GM12878 (cell line): ENCODE measurements around the gene MACROD2. TPM values are rescaled to one million over a fixed set of nuclear protein-coding genes. Genes with fewer than 3 reads are reported as not detected.

Experiments used
- ATAC-seq: fragments of 200-7000 bp; cut with Tn5 transposase; 3 replicates; pipeline ENCODE4 v1.9.1; 2020; ENCODE audit warnings: mild to moderate bottlenecking, moderate library complexity
- BruUV-seq: library from RNA; stranded (reverse); fragments of 400-500 nt; replicated peaks from 2 replicates; lab custom pipeline; 2021; lab: Mats Ljungman, UMichigan
- CTCF ChIA-PET: fragments of 300-600 bp; sonication (Branson Sonifier 250); formaldehyde crosslinking; extraction: SDS; loops from one replicate; lab custom pipeline; 2021; ENCODE audit warnings: inconsistent platforms; lab: Yijun Ruan, JAX
- POLR2A ChIA-PET: fragments of 350-600 bp; formaldehyde crosslinking; extraction: SDS; loops from one replicate; lab custom pipeline; 2021; ENCODE audit warnings: inconsistent platforms; lab: Charles Lee
- RAD21 ChIA-PET: fragments of 300-600 bp; sonication (Branson Sonifier 250); formaldehyde crosslinking; loops from one replicate; lab custom pipeline; 2023; ENCODE audit warnings: antibody characterized with exemption; ENCODE audit not compliant: unreplicated experiment; lab: Charles Lee
- SMC1A ChIA-PET: fragments of 300-600 bp; sonication (Branson Sonifier 250); formaldehyde crosslinking; loops from one replicate; lab custom pipeline; 2023; ENCODE audit not compliant: unreplicated experiment, uncharacterized antibody; lab: Charles Lee
- DNase-seq: peaks from one replicate; pipeline ENCODE4 v3.0.0-alpha.2; 2011; ENCODE audit warnings: low read depth, low spot score
- FAIRE-seq: peaks from 3 replicates; lab custom pipeline; 2011; peaks lifted over from hg19 to GRCh38; lab: Jason Lieb, UNC
- H2AFZ ChIP-seq: 2 replicates; pipeline ENCODE4 v1.6.0; 2011; ENCODE audit warnings: low read depth, low read length, control low read depth; ENCODE audit not compliant: control insufficient read depth
- H3K27ac ChIP-seq: 2 replicates; pipeline ENCODE4 v1.5.1; 2011; ENCODE audit warnings: control low read depth; ENCODE audit not compliant: control insufficient read depth, insufficient read depth
- H3K27me3 ChIP-seq, 2 experiments: replicated peaks in 1 of 2; 2 replicates each; pipeline versions ENCODE4 v1.6.0 to v1.6.1; 2011; ENCODE audit warnings: low read length in 1 of 2; ENCODE audit not compliant: control insufficient read depth in 2 of 2, insufficient read depth in 2 of 2
- H3K36me3 ChIP-seq, 2 experiments: 2 replicates each; pipeline ENCODE4 v1.5.1; 2011; ENCODE audit warnings: low read length in 1 of 2; ENCODE audit not compliant: control insufficient read depth in 2 of 2, insufficient read depth in 2 of 2
- H3K4me1 ChIP-seq: 2 replicates; pipeline ENCODE4 v1.6.1; 2011; ENCODE audit warnings: mild to moderate bottlenecking, low read length, moderate library complexity, mixed read lengths; ENCODE audit not compliant: control insufficient read depth, insufficient read depth
- H3K4me2 ChIP-seq: 2 replicates; pipeline ENCODE4 v1.6.0; 2011; ENCODE audit warnings: control low read depth; ENCODE audit not compliant: control insufficient read depth, insufficient read depth
- H3K4me3 ChIP-seq: fragments of 200-600 bp; sonication (generic); 2 replicates; pipeline ENCODE4 v1.5.1; 2016
- H3K79me2 ChIP-seq: 2 replicates; pipeline ENCODE4 v1.6.0; 2011; ENCODE audit warnings: low read length; ENCODE audit not compliant: control insufficient read depth, insufficient read depth
- H3K9ac ChIP-seq: 2 replicates; pipeline ENCODE4 v1.8.0; 2011; ENCODE audit warnings: low read length, control low read depth, mixed read lengths; ENCODE audit not compliant: control insufficient read depth, insufficient read depth
- H3K9me3 ChIP-seq: replicated peaks from 3 replicates; pipeline ENCODE4 v1.5.1; 2011; ENCODE audit warnings: mild to moderate bottlenecking, low read length; ENCODE audit not compliant: control insufficient read depth, insufficient read depth
- H4K20me1 ChIP-seq: 2 replicates; pipeline ENCODE4 v1.6.0; 2011; ENCODE audit not compliant: control insufficient read depth, insufficient read depth
- HDAC6 ChIP-seq: fragments of 200-600 bp; sonication (generic); IDR thresholded peaks from one replicate; pipeline ENCODE4 v1.8.0; 2017; ENCODE audit warnings: antibody characterized with exemption; ENCODE audit not compliant: unreplicated experiment
- RCOR1 ChIP-seq: conservative IDR thresholded peaks from 2 replicates; pipeline ENCODE4 v1.6.1; 2012; ENCODE audit warnings: low read depth, low read length, improper control_type of control experiment
- WGBS: methylation state at CpG from one replicate; pipeline ENCODE4 v1.1.6; 2016; ENCODE audit warnings: low lambda C conversion rate; ENCODE audit not compliant: insufficient replicate concordance, insufficient coverage; ENCODE audit errors: missing lambda C conversion rate; 5-methylcytosine and 5-hydroxymethylcytosine counted together
- in situ Hi-C: fragments of 300-500 bp; cut with MboI; formaldehyde crosslinking; loops from 9 replicates; pipeline ENCODE4 v1.14.3; 2018; ENCODE audit warnings: mixed read lengths
- intact Hi-C: fragments of 100-400 bp; cut with micrococcal nuclease; formaldehyde crosslinking; loops from one replicate; pipeline ENCODE4 v1.14.2; 2022; ENCODE audit not compliant: unreplicated experiment
- polyA plus RNA-seq, 11 experiments: library from polyadenylated mRNA; depleted of rRNA in 4 of 11; unstranded in 6 of 11; stranded (reverse) in 5 of 11; fragments of >200 nt; fragmentation: Nextera tagmentation in 4 of 11; fragmentation: Illumina TruSeq in 1 of 11; extraction: Ambion mirVana in 4 of 11; extraction: Trizol in 1 of 11; gene quantifications; 1 replicate in 1 of 11; 2 replicates in 10 of 11; pipeline versions ENCODE4 v1.2.1 to v1.2.3, GENCODE V29; 2011 to 2016; ENCODE audit warnings: inconsistent platforms in 2 of 11, missing spikeins in 2 of 11, low read depth in 1 of 11
- total RNA-seq, 4 experiments: library from RNA; depleted of rRNA in 3 of 4; stranded (reverse); fragments of >200 nt in 3 of 4; fragmentation: Illumina TruSeq in 1 of 4; extraction: Trizol in 1 of 4; gene quantifications; 2 replicates each; pipeline versions ENCODE4 v1.2.1 to v1.2.3, GENCODE V29; 2013 to 2021
- TF ChIP-seq, protein P1 (sequence below): IDR thresholded peaks from 2 replicates; pipeline ENCODE4 v1.6.1; 2011; ENCODE audit warnings: borderline replicate concordance, low read depth, mild to moderate bottlenecking, moderate library complexity, mixed read lengths, low read length; ENCODE audit not compliant: insufficient read depth; ENCODE audit errors: extremely low read length
- TF ChIP-seq, protein P2 (sequence below), 3 experiments: IDR thresholded peaks in 2 of 3; conservative IDR thresholded peaks in 1 of 3; 2 replicates each; pipeline ENCODE4 v1.5.1; 2011; ENCODE audit warnings: low read depth in 3 of 3, low read length in 3 of 3, mild to moderate bottlenecking in 3 of 3, control low read depth in 2 of 3, moderate library complexity in 2 of 3, inconsistent platforms in 1 of 3, mixed read lengths in 1 of 3; ENCODE audit not compliant: control insufficient read depth in 2 of 3, insufficient read depth in 1 of 3; ENCODE audit errors: extremely low read depth in 1 of 3

Gene MACROD2
- total and polyA plus RNA-seq, 10 of the 15 experiments (the other 5 are each of a cell fraction or from before 2014, with no cell fraction given): 1.1 to 21.5 (median 2.2) TPM

DNA sequence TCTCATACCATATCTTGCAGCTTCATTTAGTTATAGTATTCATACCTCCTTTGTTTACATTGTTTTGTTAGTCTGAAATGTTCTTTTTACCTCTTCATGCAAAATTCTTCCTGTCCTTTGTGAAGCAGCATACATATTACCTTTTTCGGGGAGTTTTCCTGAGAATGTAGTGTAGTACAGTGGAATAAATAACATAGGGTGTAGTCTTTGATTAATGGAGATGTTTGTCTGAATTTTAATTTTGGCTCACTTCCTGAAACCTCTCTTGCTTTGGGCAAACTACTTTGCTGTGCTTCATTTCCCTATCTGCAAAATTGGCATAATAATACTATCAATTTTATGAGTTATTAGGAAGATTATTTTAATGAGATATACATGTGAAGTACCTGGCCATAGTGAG, 5.6 kb downstream of the MACROD2 start:
- POLR2A ChIA-PET: no interaction called here
- Histone ChIP-seq H3K27me3 (no peaks in the 10 kb centered on the region), H3K4me1 (no peaks in the 10 kb centered on the region), H3K9ac (no peak overlapping the region), H3K36me3 (no peaks in the 10 kb centered on the region), H3K79me2 (no peaks in the 10 kb centered on the region), H3K4me2 (no peak overlapping the region), H3K27ac (no peak overlapping the region), H4K20me1 (no peaks in the 10 kb centered on the region), H3K4me3 (no peak overlapping the region), H3K9me3 (no peaks in the 10 kb centered on the region), H2AFZ (no peak overlapping the region)
- SMC1A ChIA-PET: no interaction called here
- WGBS: 43% methylated on average over 1 of the region's 1 CpG
- no TSS peak for BruUV-seq
- RAD21 ChIA-PET: no interaction called here
- TF ChIP-seq, protein P1, sequence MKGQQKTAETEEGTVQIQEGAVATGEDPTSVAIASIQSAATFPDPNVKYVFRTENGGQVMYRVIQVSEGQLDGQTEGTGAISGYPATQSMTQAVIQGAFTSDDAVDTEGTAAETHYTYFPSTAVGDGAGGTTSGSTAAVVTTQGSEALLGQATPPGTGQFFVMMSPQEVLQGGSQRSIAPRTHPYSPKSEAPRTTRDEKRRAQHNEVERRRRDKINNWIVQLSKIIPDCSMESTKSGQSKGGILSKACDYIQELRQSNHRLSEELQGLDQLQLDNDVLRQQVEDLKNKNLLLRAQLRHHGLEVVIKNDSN: no peak
- TF ChIP-seq, protein P2, sequence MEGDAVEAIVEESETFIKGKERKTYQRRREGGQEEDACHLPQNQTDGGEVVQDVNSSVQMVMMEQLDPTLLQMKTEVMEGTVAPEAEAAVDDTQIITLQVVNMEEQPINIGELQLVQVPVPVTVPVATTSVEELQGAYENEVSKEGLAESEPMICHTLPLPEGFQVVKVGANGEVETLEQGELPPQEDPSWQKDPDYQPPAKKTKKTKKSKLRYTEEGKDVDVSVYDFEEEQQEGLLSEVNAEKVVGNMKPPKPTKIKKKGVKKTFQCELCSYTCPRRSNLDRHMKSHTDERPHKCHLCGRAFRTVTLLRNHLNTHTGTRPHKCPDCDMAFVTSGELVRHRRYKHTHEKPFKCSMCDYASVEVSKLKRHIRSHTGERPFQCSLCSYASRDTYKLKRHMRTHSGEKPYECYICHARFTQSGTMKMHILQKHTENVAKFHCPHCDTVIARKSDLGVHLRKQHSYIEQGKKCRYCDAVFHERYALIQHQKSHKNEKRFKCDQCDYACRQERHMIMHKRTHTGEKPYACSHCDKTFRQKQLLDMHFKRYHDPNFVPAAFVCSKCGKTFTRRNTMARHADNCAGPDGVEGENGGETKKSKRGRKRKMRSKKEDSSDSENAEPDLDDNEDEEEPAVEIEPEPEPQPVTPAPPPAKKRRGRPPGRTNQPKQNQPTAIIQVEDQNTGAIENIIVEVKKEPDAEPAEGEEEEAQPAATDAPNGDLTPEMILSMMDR (IDR thresholded peaks at IDR 0.05 in 2 of 3, conservative IDR thresholded peaks at IDR 0.05 in 1 of 3; ENCODE audit: control insufficient read depth in 2 of 3, extremely low read depth in 1 of 3, insufficient read depth in 1 of 3, low read depth in 3 of 3, low read length in 3 of 3): no peak
- TF ChIP-seq RCOR1: no peak
- TF ChIP-seq HDAC6: no peak
- no peak for FAIRE-seq
- ATAC-seq: no peak
- DNase-seq: no peak
- CTCF ChIA-PET: no interaction called here
- intact Hi-C loops: no loop called here
- in situ Hi-C loops: no loop called here
